Measurements from ENCODE around the gene LHX4. TPM values are rescaled to one million over a fixed set of nuclear protein-coding genes. Genes with fewer than 3 reads are reported as not detected.

LHX4 gene
- total RNA-seq, 4 donors from 2014 or later: 0.48 to 1.2 TPM; not detected in 2

GRCh38 chr1:180310095-180310494 lies 80.0 kb downstream of the LHX4 start:
- Histone ChIP-seq H3K4me3 (no peak overlapping the region), H3K4me1 (no peaks in the 10 kb centered on the region), H3K27ac (no peak overlapping the region), H3K9me3 (no peaks in the 10 kb centered on the region), H3K27me3 (no peaks in the 10 kb centered on the region), H3K36me3 (no peaks in the 10 kb centered on the region)
- DNase-seq: no peak
- in situ Hi-C loops (cut with MboI; ENCODE audit: low pct_ligation_motif_present in 1 of 4, low pct_unique_long_range_greater_than_20kb in 1 of 4, low sequenced_read_pairs in 3 of 4): no loop called here
- intact Hi-C loops (cut with DNase I; ENCODE audit: low total_unique reads): no loop called here
- TF ChIP-seq POLR2A (IDR thresholded peaks at IDR 0.05) (no peak), CTCF (IDR thresholded peaks at IDR 0.05) (no peak), EP300 (IDR thresholded peaks at IDR 0.05; ENCODE audit: low read depth) (no peak), POLR2AphosphoS5 (IDR thresholded peaks at IDR 0.05) (no peak)
- 92 to 100% methylated on average over 2 to 3 of the region's 3 CpGs for WGBS, 2 donors (ENCODE audit: low coverage in 1 of 2)

GRCh38 chr1:180311011-180311730 lies 81.1 kb downstream of the LHX4 start:
- TF ChIP-seq CTCF (IDR thresholded peaks at IDR 0.05): no peak
- no peak for TF ChIP-seq POLR2AphosphoS5 (IDR thresholded peaks at IDR 0.05)
- no peak for TF ChIP-seq POLR2A (IDR thresholded peaks at IDR 0.05)
- Histone ChIP-seq H3K4me1 (no peaks in the 10 kb centered on the region), H3K27me3 (no peaks in the 10 kb centered on the region), H3K4me3 (no peak overlapping the region), H3K36me3 (no peaks in the 10 kb centered on the region), H3K9me3 (no peaks in the 10 kb centered on the region), H3K27ac (no peak overlapping the region)
- DNase-seq: no peak
- 72 to 82% methylated on average over 4 of the region's 4 CpGs for WGBS, 2 donors (ENCODE audit: low coverage in 1 of 2)
- in situ Hi-C loops (cut with MboI; ENCODE audit: low pct_ligation_motif_present in 1 of 4, low pct_unique_long_range_greater_than_20kb in 1 of 4, low sequenced_read_pairs in 3 of 4) (no loop called here), intact Hi-C loops (cut with DNase I; ENCODE audit: low total_unique reads) (no loop called here)

- H3K4me1 ChIP-seq: no peaks in the 10 kb centered on the region
- H3K36me3 ChIP-seq: no peaks in the 10 kb centered on the region
- intact Hi-C loops (cut with DNase I; ENCODE audit: low total_unique reads) (no loop called here), in situ Hi-C loops (cut with MboI; ENCODE audit: low pct_ligation_motif_present in 1 of 4, low pct_unique_long_range_greater_than_20kb in 1 of 4, low sequenced_read_pairs in 3 of 4) (no loop called here)
- no peak overlapping the region for H3K4me3 ChIP-seq
- no peak for DNase-seq
- H3K9me3 ChIP-seq: no peaks in the 10 kb centered on the region
- TF ChIP-seq POLR2AphosphoS5 (IDR thresholded peaks at IDR 0.05): no peak
- no peak for TF ChIP-seq CTCF (IDR thresholded peaks at IDR 0.05)
- TF ChIP-seq EP300 (IDR thresholded peaks at IDR 0.05; ENCODE audit: low read depth): no peak
- no peak overlapping the region for H3K27ac ChIP-seq
- no peaks in the 10 kb centered on the region for H3K27me3 ChIP-seq
- 96% methylated on average over 2 of the region's 2 CpGs for WGBS, 2 donors (ENCODE audit: low coverage in 1 of 2)
Measured at GRCh38 chr1:180312926-180313325, 82.9 kb downstream of the LHX4 start.

DNA sequence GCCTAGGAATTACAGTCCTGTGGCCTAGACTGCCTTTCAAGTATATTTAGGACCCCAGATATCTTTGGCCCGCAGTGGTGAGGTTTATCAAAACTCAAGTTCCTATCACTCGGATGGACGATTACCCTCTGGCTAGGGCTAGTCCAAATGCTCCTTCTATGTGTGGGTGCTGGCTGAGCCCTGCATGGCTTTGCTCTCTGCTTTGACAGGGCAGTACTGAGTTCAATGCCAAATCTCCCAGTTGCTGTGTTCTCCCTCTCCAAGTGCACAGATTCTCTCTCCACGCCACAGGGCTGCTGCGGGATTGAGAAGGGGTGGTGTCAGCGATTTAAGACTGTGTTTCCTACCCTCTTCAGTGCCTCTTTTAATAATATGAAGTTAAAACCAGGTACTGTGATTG lies 97.0 kb downstream of the LHX4 start:
- intact Hi-C loops (cut with DNase I; ENCODE audit: low total_unique reads) (no loop called here), in situ Hi-C loops (cut with MboI; ENCODE audit: low pct_ligation_motif_present in 1 of 4, low pct_unique_long_range_greater_than_20kb in 1 of 4, low sequenced_read_pairs in 3 of 4) (no loop called here)
- Histone ChIP-seq H3K4me3 (no peak overlapping the region), H3K27ac (no peak overlapping the region), H3K4me1 (no peaks in the 10 kb centered on the region), H3K9me3 (no peaks in the 10 kb centered on the region), H3K27me3 (no peaks in the 10 kb centered on the region), H3K36me3 (no peaks in the 10 kb centered on the region)
- 96% methylated on average over 4 to 6 of the region's 6 CpGs for WGBS, 2 donors (ENCODE audit: low coverage in 1 of 2)
- DNase-seq: no peak
- TF ChIP-seq EP300 (IDR thresholded peaks at IDR 0.05; ENCODE audit: low read depth) (no peak), CTCF (IDR thresholded peaks at IDR 0.05) (no peak), POLR2A (IDR thresholded peaks at IDR 0.05) (no peak), POLR2AphosphoS5 (IDR thresholded peaks at IDR 0.05) (no peak)

Other genes starting within 250 kb of the LHX4 start
- 100 to 1,000 TPM; 109 to 124 (median 119) TPM for gene QSOX1, start 75.4 kb upstream of the LHX4 start, total RNA-seq

All from transverse colon (tissue), 4 donors.